Activated CD4-positive, CD25-positive, alpha-beta regulatory T cell treated with anti-CD3 and anti-CD28 coated beads, Interleukin-2, amount 50 U/mL, for 16 hours (primary cell): ENCODE data around the gene ME1.
"Not testable (repeated sequence)": the region's sequence is repeated elsewhere in the genome, so short reads cannot be mapped to it uniquely, and the experiment has no call there.

Source experiments
- DNase-seq: peaks from one replicate; pipeline ENCODE4 v3.0.0-alpha.2; 2020; ENCODE audit warnings: low read depth, low spot score

ME1 gene

GRCh38 chr6:83430611-83431544, at the start of gene ME1:
TSS of gene ME1 (minus strand) at chr6:83431051. CDS start at chr6:83430954, 97 bp downstream.
- no peak for DNase-seq

GRCh38 chr6:83480470-83480869, 49.6 kb upstream of the ME1 start:
- DNase-seq, result no peak

GRCh38 chr6:83479389-83479788, 48.5 kb upstream of the ME1 start:
- no peak for DNase-seq

GRCh38 chr6:83476971-83477370, 46.1 kb upstream of the ME1 start:
- no peak for DNase-seq

- no peak for DNase-seq
These were observed 43.5 kb upstream of the ME1 start for GRCh38 chr6:83474309-83474708.

- DNase-seq, result no peak
These were observed 41.9 kb upstream of the ME1 start for GRCh38 chr6:83472767-83473166.

- DNase-seq, result no peak
These were observed 39.7 kb upstream of the ME1 start for GRCh38 chr6:83470587-83470986.

- DNase-seq, result no peak
These were observed 39.1 kb upstream of the ME1 start for GRCh38 chr6:83470001-83470400.

GRCh38 chr6:83467620-83468036, 36.8 kb upstream of the ME1 start:
- no peak for DNase-seq

- DNase-seq, result no peak
These were observed 35.5 kb upstream of the ME1 start for GRCh38 chr6:83466328-83466727.

- DNase-seq, result no peak
These were observed 33.7 kb upstream of the ME1 start for GRCh38 chr6:83464381-83465140.

GRCh38 chr6:83463886-83464285, 33.0 kb upstream of the ME1 start:
- no peak for DNase-seq

- no peak for DNase-seq
These were observed 31.7 kb upstream of the ME1 start for GRCh38 chr6:83462524-83462923.

- DNase-seq, result no peak
These were observed 30.6 kb upstream of the ME1 start for GRCh38 chr6:83461438-83461837.

GRCh38 chr6:83459663-83460062, 28.8 kb upstream of the ME1 start:
- DNase-seq, result no peak

GRCh38 chr6:83450015-83450414, 19.2 kb upstream of the ME1 start:
- not testable (repeated sequence) for DNase-seq

- not testable (repeated sequence) for DNase-seq
These were observed 13.3 kb upstream of the ME1 start for GRCh38 chr6:83444086-83444699.

- DNase-seq, result no peak
These were observed 12.7 kb upstream of the ME1 start for GRCh38 chr6:83443516-83443915.

GRCh38 chr6:83442752-83443151, 11.9 kb upstream of the ME1 start:
- DNase-seq, result no peak

GRCh38 chr6:83439201-83439600, 8.3 kb upstream of the ME1 start:
- DNase-seq, result no peak

GRCh38 chr6:83436674-83437073, 5.8 kb upstream of the ME1 start:
- no peak for DNase-seq

- no peak for DNase-seq
These were observed 2.3 kb upstream of the ME1 start for GRCh38 chr6:83433177-83433576.
